GM23248 (cell line): Measurements from ENCODE around the gene PMPCA. TPM values are rescaled to one million over a fixed set of nuclear protein-coding genes. Genes with fewer than 3 reads are reported as not detected.

Experiments used
- DNase-seq: peaks from one replicate; pipeline ENCODE4 v3.0.0-alpha.2; 2015
- H2AFZ ChIP-seq: fragments of 200-600 bp; sonication (generic); 2 replicates; pipeline ENCODE4 v1.6.1; 2016; ENCODE audit warnings: antibody characterized with exemption
- H3F3A ChIP-seq: fragments of 200-600 bp; sonication (generic); 2 replicates; pipeline ENCODE4 v1.6.1; 2016; ENCODE audit warnings: mild to moderate bottlenecking, antibody characterized with exemption, mixed run types; ENCODE audit not compliant: insufficient read depth
- H3K27ac ChIP-seq: fragments of 200-600 bp; sonication (generic); 2 replicates; pipeline ENCODE4 v1.5.1; 2016; ENCODE audit warnings: mild to moderate bottlenecking
- H3K27me3 ChIP-seq: fragments of 200-600 bp; sonication (generic); replicated peaks from 2 replicates; pipeline ENCODE4 v1.6.1; 2016; ENCODE audit warnings: mild to moderate bottlenecking; ENCODE audit not compliant: insufficient read depth
- H3K36me3 ChIP-seq: fragments of 200-600 bp; sonication (generic); 2 replicates; pipeline ENCODE4 v1.6.1; 2016; ENCODE audit warnings: low read depth, mild to moderate bottlenecking
- H3K4me1 ChIP-seq: fragments of 200-600 bp; sonication (generic); 2 replicates; pipeline ENCODE4 v1.6.1; 2016; ENCODE audit warnings: mild to moderate bottlenecking; ENCODE audit not compliant: insufficient read depth
- H3K4me2 ChIP-seq: fragments of 200-600 bp; sonication (generic); one replicate; pipeline ENCODE4 v1.6.1; 2016; ENCODE audit warnings: mild to moderate bottlenecking; ENCODE audit not compliant: unreplicated experiment
- H3K4me3 ChIP-seq: fragments of 200-600 bp; sonication (generic); 2 replicates; pipeline ENCODE4 v1.5.1; 2016; ENCODE audit warnings: mild to moderate bottlenecking
- H3K79me2 ChIP-seq: fragments of 200-600 bp; sonication (generic); 2 replicates; pipeline ENCODE4 v1.6.1; 2016; ENCODE audit warnings: mild to moderate bottlenecking; ENCODE audit not compliant: insufficient read depth
- H3K9ac ChIP-seq: fragments of 200-600 bp; sonication (generic); 2 replicates; pipeline ENCODE4 v1.6.1; 2016; ENCODE audit warnings: mild to moderate bottlenecking
- H3K9me2 ChIP-seq: fragments of 200-600 bp; sonication (generic); 2 replicates; pipeline ENCODE4 v1.6.1; 2016; ENCODE audit warnings: mixed run types, mild to moderate bottlenecking, moderate library complexity; ENCODE audit not compliant: insufficient read depth
- H3K9me3 ChIP-seq: fragments of 200-600 bp; sonication (generic); one replicate; pipeline ENCODE4 v1.6.1; 2017; ENCODE audit warnings: low read depth
- H4K20me1 ChIP-seq: fragments of 200-600 bp; sonication (generic); 2 replicates; pipeline ENCODE4 v1.6.0; 2016; ENCODE audit not compliant: insufficient read depth
- EZH2 ChIP-seq: fragments of 200-600 bp; sonication (generic); IDR thresholded peaks from 2 replicates; pipeline ENCODE4 v1.6.1; 2018; ENCODE audit warnings: antibody characterized with exemption, mild to moderate bottlenecking; ENCODE audit not compliant: insufficient read depth, poor library complexity, severe bottlenecking
- EZH2phosphoT487 ChIP-seq: fragments of 200-600 bp; sonication (generic); IDR thresholded peaks from 2 replicates; pipeline ENCODE4 v1.6.1; 2018; ENCODE audit warnings: antibody characterized with exemption, moderate library complexity, mild to moderate bottlenecking, low read depth; ENCODE audit not compliant: insufficient read depth
- WGBS, 2 experiments: methylation state at CpG; one replicate each; pipeline ENCODE4 v1.1.6; 2015 to 2017; ENCODE audit warnings: low lambda C conversion rate in 2 of 2, low coverage in 1 of 2; ENCODE audit errors: missing lambda C conversion rate in 2 of 2; 5-methylcytosine and 5-hydroxymethylcytosine counted together
- in situ Hi-C: fragments of 300-500 bp; cut with MboI; formaldehyde crosslinking; loops from 2 replicates; pipeline ENCODE4 v1.15.0; 2020
- polyA plus RNA-seq: library from polyadenylated mRNA; unstranded; fragments of >200 nt; fragmentation: Nextera tagmentation; extraction: Ambion mirVana; gene quantifications from 2 replicates; pipeline ENCODE4 v1.2.1, GENCODE V29; 2016
- total RNA-seq: library from RNA; depleted of rRNA; stranded (reverse); fragments of >200 nt; shearing (Covaris generic); gene quantifications from 2 replicates; pipeline ENCODE4 v1.2.3, GENCODE V29; 2014

Gene PMPCA
- total and polyA plus RNA-seq, 2 experiments from 2014 or later: 58.7 to 77.4 TPM

DNA sequence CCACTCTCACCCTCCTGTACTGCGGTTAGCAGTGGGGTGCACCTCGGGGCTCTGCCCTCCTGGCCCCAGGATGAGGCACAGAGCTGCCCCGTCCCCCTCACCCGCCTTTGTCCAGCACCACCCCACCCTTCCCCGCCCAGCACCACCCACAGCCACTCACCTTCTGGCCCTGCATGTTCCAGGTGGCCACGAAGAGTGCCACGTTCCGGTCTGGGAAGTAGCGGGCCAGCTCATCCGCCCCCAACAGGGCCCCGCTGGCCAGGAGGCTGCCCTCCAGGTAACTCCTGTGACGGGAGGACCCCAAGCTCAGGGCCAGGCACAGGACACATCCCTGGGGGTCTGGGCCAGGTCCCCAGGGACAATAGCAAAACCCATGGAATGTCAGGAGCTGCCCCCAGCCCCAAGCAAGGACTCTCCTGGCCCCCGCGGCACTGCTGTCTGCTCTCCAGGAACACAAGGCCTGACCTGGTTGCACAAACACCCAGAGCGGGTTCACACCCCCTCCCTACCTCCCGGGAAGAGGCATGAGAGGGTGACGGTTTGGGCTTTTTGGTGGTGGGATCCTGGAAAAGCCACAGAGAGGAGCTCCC lies 24.2 kb downstream of the PMPCA start:
- Histone ChIP-seq H3K9ac (no peak overlapping the region), H3K4me1 (peaks cover 12% of the 10 kb centered on the region), H3K79me2 (peaks cover 49% of the 10 kb centered on the region), H3K4me3 (no peak overlapping the region), H3K4me2 (no peak overlapping the region), H3K27ac (no peak overlapping the region), H3K9me2 (no peaks in the 10 kb centered on the region), H3K36me3 (no peaks in the 10 kb centered on the region), H2AFZ (no peak overlapping the region), H4K20me1 (peaks cover 8% of the 10 kb centered on the region; the same call in 1 of the 2 replicates), H3K9me3 (no peaks in the 10 kb centered on the region), H3F3A (no peaks in the 10 kb centered on the region), H3K27me3 (no peaks in the 10 kb centered on the region)
- WGBS, 2 experiments: 96 to 97% methylated on average over 13 to 17 of the region's 17 CpGs
- in situ Hi-C loops: no loop called here
- DNase-seq: no peak
- no peak for TF ChIP-seq EZH2phosphoT487
- no peak for TF ChIP-seq EZH2

DNA sequence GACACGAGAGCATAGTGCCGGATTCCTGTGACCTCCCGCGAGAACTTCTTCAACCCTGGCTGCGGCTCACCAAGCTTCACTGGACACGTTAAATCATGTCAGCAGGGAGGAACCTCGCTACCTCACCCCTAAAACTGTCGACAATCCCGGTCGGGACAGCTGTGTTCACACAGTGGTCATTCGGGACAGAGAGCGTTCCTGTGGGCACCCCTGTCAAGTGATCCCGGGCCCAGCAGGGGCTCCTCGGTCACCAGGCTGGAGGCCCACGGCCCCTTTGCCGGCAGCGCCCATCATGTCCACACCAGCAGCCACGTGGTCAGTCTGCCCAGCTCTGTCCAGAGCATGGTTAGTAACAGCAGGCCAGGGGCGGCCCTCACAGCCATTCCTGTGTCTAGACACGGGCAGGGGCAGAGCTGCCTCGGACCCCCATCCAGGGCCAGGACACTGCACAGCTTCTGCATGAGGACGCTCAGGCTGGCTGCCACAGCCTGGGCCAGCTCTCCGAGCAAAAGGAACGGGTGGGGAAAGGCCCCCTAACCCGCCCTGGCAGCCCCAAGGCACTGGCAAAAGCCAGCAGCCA lies 25.7 kb downstream of the PMPCA start:
- H3F3A ChIP-seq: peaks cover 13% of the 10 kb centered on the region

DNA sequence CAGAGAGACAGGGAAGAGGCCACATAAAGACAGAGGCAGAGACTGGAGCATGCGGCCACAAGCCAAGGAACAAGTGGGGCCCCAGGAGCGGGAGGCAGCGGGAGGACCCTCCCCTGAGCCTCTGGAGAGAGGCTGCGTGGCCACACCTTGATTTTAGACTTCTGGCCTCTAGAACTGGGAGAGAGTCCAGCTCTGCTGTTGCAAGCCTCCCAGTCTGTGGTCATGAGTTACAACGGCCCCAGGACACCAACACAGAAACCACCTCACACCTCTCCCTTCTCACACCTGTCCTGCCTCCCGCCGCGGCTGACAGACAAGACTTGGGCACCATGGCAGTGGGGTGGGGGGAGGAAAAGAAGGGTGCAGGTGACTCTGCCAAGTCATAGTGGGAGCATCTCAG lies 27.0 kb downstream of the PMPCA start:
- peak; percentile 69 for DNase-seq
- H3K27me3 ChIP-seq: no peaks in the 10 kb centered on the region
- peaks cover 13% of the 10 kb centered on the region for H3F3A ChIP-seq
- H3K4me1 ChIP-seq: peaks cover 12% of the 10 kb centered on the region
- H3K36me3 ChIP-seq: peaks cover 13% of the 10 kb centered on the region
- H2AFZ ChIP-seq: no peak overlapping the region
- H3K27ac ChIP-seq: no peak overlapping the region
- WGBS, 2 experiments: 60 to 61% methylated on average over 8 of the region's 8 CpGs
- H3K9me2 ChIP-seq: no peaks in the 10 kb centered on the region
- H3K79me2 ChIP-seq: peaks cover 49% of the 10 kb centered on the region
- H3K9me3 ChIP-seq: no peaks in the 10 kb centered on the region
- in situ Hi-C loops: no loop called here
- H3K4me2 ChIP-seq: peak overlapping the region; percentile 92
- H3K9ac ChIP-seq: peak overlapping the region; percentile 82
- no peak for TF ChIP-seq EZH2
- no peak for TF ChIP-seq EZH2phosphoT487
- peak overlapping the region; percentile 83 for H3K4me3 ChIP-seq
- H4K20me1 ChIP-seq: peaks cover 8% of the 10 kb centered on the region; the same call in 1 of the 2 replicates

More for the DNA sequence above, 25.7 kb downstream of the PMPCA start:
- Histone ChIP-seq H3K36me3 (peaks cover 10% of the 10 kb centered on the region), H2AFZ (no peak overlapping the region), H3K4me2 (no peak overlapping the region), H4K20me1 (peaks cover 8% of the 10 kb centered on the region; the same call in 1 of the 2 replicates), H3K27me3 (no peaks in the 10 kb centered on the region), H3K9me2 (no peaks in the 10 kb centered on the region), H3K79me2 (peaks cover 49% of the 10 kb centered on the region), H3K4me3 (no peak overlapping the region), H3K9ac (no peak overlapping the region), H3K27ac (no peak overlapping the region), H3K4me1 (peaks cover 12% of the 10 kb centered on the region), H3K9me3 (no peaks in the 10 kb centered on the region)
- in situ Hi-C loops: no loop called here
- 84% methylated on average over 22 to 25 of the region's 25 CpGs for WGBS, 2 experiments
- DNase-seq: no peak
- no peak for TF ChIP-seq EZH2phosphoT487
- no peak for TF ChIP-seq EZH2

DNA sequence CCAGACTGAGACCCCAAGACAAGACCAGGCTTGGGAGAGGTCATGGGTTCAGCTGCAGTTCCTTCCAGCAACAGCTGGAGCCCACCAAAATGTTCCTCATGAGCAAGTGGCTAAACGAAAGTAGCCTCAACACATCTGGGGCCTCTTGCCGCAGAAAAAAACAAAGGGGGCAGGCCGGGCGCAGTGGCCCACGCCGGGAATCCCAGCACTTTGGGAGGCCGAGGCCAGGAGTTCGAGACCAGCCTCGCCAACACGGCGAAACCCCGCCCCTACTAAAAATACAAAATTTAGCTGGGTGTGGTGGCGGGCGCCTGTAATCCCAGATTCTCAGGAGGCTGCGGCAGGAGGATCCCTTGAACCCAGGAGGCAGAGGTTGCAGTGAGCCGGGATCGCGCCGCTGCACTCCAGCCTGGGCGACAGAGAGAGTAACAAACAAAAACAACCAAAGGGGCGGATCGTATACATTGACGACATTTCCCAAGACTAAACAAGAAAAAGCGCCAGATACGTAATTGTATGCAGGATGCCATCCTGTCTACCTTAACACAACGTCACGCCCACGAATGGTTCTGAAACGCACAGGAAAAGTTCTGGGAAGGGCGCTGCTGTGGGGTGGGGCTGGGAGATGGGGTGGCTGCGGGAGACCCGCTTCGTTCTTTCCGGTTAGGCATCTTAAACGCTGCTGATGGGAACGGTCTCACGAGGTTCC lies 27.5 kb downstream of the PMPCA start:
- Histone ChIP-seq H3K27ac (peak overlapping the region; percentile 38), H3K79me2 (peaks cover 49% of the 10 kb centered on the region), H3K9ac (peak overlapping the region; percentile 82), H3K9me2 (no peaks in the 10 kb centered on the region), H3K27me3 (no peaks in the 10 kb centered on the region), H3F3A (peaks cover 13% of the 10 kb centered on the region), H3K4me2 (peak overlapping the region; percentile 92), H3K36me3 (peaks cover 13% of the 10 kb centered on the region), H2AFZ (peak overlapping the region; percentile 55), H4K20me1 (peaks cover 8% of the 10 kb centered on the region; the same call in 1 of the 2 replicates), H3K4me1 (peaks cover 12% of the 10 kb centered on the region), H3K4me3 (peak overlapping the region; percentile 83), H3K9me3 (no peaks in the 10 kb centered on the region)
- in situ Hi-C loops: no loop called here
- WGBS, 2 experiments: 29 to 30% methylated on average over 35 to 37 of the region's 37 CpGs
- DNase-seq: peak; percentile 67
- no peak for TF ChIP-seq EZH2phosphoT487
- TF ChIP-seq EZH2: no peak
